Psoas muscle (tissue), 8 donors: Measurements from ENCODE around the gene CHEK1. TPM values are rescaled to one million over a fixed set of nuclear protein-coding genes. Genes with fewer than 3 reads are reported as not detected.

Source experiments
- ATAC-seq, 4 donors: fragments of 200-7000 bp; cut with Tn5 transposase; one replicate each; pipeline ENCODE4 v1.9.1; 2020; ENCODE audit warnings: moderate library complexity in 3 of 4, mild to moderate bottlenecking in 2 of 4
- DNase-seq, 2 donors: peaks; one replicate each; pipeline ENCODE4 v3.0.0-alpha.2; 2020
- H3K27ac ChIP-seq: fragments of 200-600 bp; one replicate; pipeline ENCODE4 v1.8.0; 2022
- H3K27me3 ChIP-seq, 3 donors: fragments of 200-600 bp in 1 of 3; one replicate each; pipeline versions ENCODE4 v1.6.1 to v1.8.0; 2013 to 2022; ENCODE audit warnings: low read length in 2 of 3, mild to moderate bottlenecking in 2 of 3, moderate library complexity in 1 of 3; ENCODE audit not compliant: insufficient read depth in 3 of 3
- H3K36me3 ChIP-seq, 2 donors: fragments of 200-600 bp in 1 of 2; one replicate each; pipeline versions ENCODE4 v1.6.1 to v1.8.0; 2013 to 2022; ENCODE audit warnings: low read depth in 1 of 2, mild to moderate bottlenecking in 1 of 2, moderate library complexity in 1 of 2; ENCODE audit not compliant: insufficient read depth in 1 of 2
- H3K4me1 ChIP-seq: fragments of 200-600 bp; one replicate; pipeline ENCODE4 v1.8.0; 2022
- H3K4me3 ChIP-seq: fragments of 200-600 bp; one replicate; pipeline ENCODE4 v1.8.0; 2022; ENCODE audit warnings: mild to moderate bottlenecking
- H3K9me3 ChIP-seq: fragments of 200-600 bp; one replicate; pipeline ENCODE4 v1.8.0; 2022
- WGBS, 3 donors: extraction: QIAGEN DNeasy Blood & Tissue Kit; methylation state at CpG; one replicate each; pipeline versions ENCODE4 v1.1.6 to v1.1.7; 2013; 5-methylcytosine and 5-hydroxymethylcytosine counted together
- intact Hi-C, 2 donors: fragments of 100-400 bp; cut with DNase I; formaldehyde crosslinking; loops; one replicate each; pipeline versions ENCODE4 v1.11.0 to v1.14.2; 2022
- polyA plus RNA-seq, 3 donors: library from polyadenylated mRNA; stranded (reverse); fragments of 200-250 nt; gene quantifications; one replicate each; pipeline ENCODE4 v1.2.3, GENCODE V29; 2013
- total RNA-seq, 4 donors: library from RNA; stranded (reverse); fragmentation: NEBNext Ultra II Directional in 2 of 4; extraction: Animal tissue kit (Norgen Biotek cat#: 25700) in 2 of 4; gene quantifications; one replicate each; pipeline versions ENCODE4 v1.2.1 to v1.2.4, GENCODE V29; 2021 to 2023
- TF ChIP-seq, protein P1 (sequence below): fragments of 200-600 bp; IDR thresholded peaks from one replicate; pipeline ENCODE4 v1.8.0; 2022; ENCODE audit warnings: antibody characterized with exemption
- donor health status: healthy with polysubstance abuse.
- donor health status: DM: no; HTN: no; CAD: no; lungs with moderate emphysema.
- donor health status: Bipolar disorder and iron deficiency.
- donor health status: healthy.
- donor health status: DM: yes; HTN: yes; CAD: no.
- donor health status: DM: no; HTN: no; CAD: no.
- donor health status: DM: no; HTN: no; CAD: no.
- donor health status: DM: yes; HTN: yes; CAD: no.

The CHEK1 gene
- total and polyA plus RNA-seq, 7 donors: 0.44 to 1.3 (median 0.81) TPM

GRCh38 chr11:125600663-125601062 lies 24.3 kb upstream of the CHEK1 start:
- intact Hi-C loops: no loop called here
- Histone ChIP-seq H3K4me1 (no peaks in the 10 kb centered on the region), H3K27me3 (no peaks in the 10 kb centered on the region), H3K27ac (no peak overlapping the region), H3K9me3 (no peaks in the 10 kb centered on the region), H3K36me3 (peaks cover 13 to 99% of the 10 kb centered on the region in 2 donors), H3K4me3 (no peak overlapping the region)
- WGBS, 3 donors: 95 to 98% (median 95%) methylated on average over 2 of the region's 2 CpGs
- TF ChIP-seq, protein P1, sequence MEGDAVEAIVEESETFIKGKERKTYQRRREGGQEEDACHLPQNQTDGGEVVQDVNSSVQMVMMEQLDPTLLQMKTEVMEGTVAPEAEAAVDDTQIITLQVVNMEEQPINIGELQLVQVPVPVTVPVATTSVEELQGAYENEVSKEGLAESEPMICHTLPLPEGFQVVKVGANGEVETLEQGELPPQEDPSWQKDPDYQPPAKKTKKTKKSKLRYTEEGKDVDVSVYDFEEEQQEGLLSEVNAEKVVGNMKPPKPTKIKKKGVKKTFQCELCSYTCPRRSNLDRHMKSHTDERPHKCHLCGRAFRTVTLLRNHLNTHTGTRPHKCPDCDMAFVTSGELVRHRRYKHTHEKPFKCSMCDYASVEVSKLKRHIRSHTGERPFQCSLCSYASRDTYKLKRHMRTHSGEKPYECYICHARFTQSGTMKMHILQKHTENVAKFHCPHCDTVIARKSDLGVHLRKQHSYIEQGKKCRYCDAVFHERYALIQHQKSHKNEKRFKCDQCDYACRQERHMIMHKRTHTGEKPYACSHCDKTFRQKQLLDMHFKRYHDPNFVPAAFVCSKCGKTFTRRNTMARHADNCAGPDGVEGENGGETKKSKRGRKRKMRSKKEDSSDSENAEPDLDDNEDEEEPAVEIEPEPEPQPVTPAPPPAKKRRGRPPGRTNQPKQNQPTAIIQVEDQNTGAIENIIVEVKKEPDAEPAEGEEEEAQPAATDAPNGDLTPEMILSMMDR: no peak
- ATAC-seq (no peak), DNase-seq (no peak)

DNA sequence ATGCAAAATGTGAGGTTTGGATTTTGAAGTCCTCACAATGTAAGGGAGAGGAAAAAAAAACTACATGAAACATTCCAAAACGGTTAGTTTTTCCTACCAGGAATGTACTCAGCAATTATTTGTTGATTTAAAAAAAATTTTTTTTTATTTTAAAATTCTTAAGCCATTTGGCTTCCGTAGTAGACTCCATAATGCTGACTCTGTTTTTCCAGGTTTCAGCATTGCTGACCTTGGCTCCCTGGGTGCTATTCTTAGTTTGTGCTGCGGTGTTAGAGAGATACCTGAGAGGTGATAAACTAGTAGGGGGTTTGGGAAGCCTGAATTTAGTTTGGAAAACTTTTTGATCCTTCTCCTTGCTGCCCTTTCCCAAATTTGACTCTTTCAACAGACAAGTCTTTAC lies 21.8 kb upstream of the CHEK1 start:
- TF ChIP-seq, protein P1: no peak
- ATAC-seq: no peak
- no peak for DNase-seq
- no peak overlapping the region for H3K4me3 ChIP-seq
- intact Hi-C loops: no loop called here
- H3K27ac ChIP-seq: no peak overlapping the region
- H3K4me1 ChIP-seq: no peaks in the 10 kb centered on the region
- H3K27me3 ChIP-seq: no peaks in the 10 kb centered on the region
- peaks cover 21 to 100% of the 10 kb centered on the region in 2 donors for H3K36me3 ChIP-seq
- H3K9me3 ChIP-seq: no peaks in the 10 kb centered on the region
- WGBS, 3 donors: 34 to 76% (median 44%) methylated on average over 3 of the region's 3 CpGs

GRCh38 chr11:125605417-125605816 lies 19.5 kb upstream of the CHEK1 start:
- Histone ChIP-seq H3K27ac (no peak overlapping the region), H3K4me3 (no peak overlapping the region), H3K9me3 (no peaks in the 10 kb centered on the region), H3K36me3 (peaks cover 28 to 100% of the 10 kb centered on the region in 2 donors), H3K27me3 (no peaks in the 10 kb centered on the region), H3K4me1 (no peaks in the 10 kb centered on the region)
- TF ChIP-seq, protein P1: no peak
- DNase-seq (no peak), ATAC-seq (no peak)
- intact Hi-C loops: loop anchor here in 1 of 2 donors (5.0 kb wide), 1 partner anchor 33 kb away; no protein-coding TSS in a partner anchor

GRCh38 chr11:125609545-125609944 lies 15.4 kb upstream of the CHEK1 start:
- WGBS, 3 donors: 83 to 91% (median 90%) methylated on average over 7 of the region's 7 CpGs
- intact Hi-C loops: loop anchor here in 1 of 2 donors (5.0 kb wide), 1 partner anchor 37 kb away; no protein-coding TSS in a partner anchor
- TF ChIP-seq, protein P1: no peak
- Histone ChIP-seq H3K4me3 (no peak overlapping the region), H3K9me3 (no peaks in the 10 kb centered on the region), H3K27ac (no peak overlapping the region), H3K36me3 (peaks cover 26 to 100% of the 10 kb centered on the region in 2 donors), H3K27me3 (no peaks in the 10 kb centered on the region), H3K4me1 (no peaks in the 10 kb centered on the region)
- ATAC-seq (no peak), DNase-seq (no peak)

- Histone ChIP-seq H3K4me3 (no peak overlapping the region), H3K9me3 (no peaks in the 10 kb centered on the region), H3K4me1 (no peaks in the 10 kb centered on the region), H3K27me3 (no peaks in the 10 kb centered on the region), H3K27ac (no peak overlapping the region), H3K36me3 (peaks cover 6 to 93% of the 10 kb centered on the region in 2 donors)
- DNase-seq: no peak
- intact Hi-C loops: no loop called here
- ATAC-seq: no peak
- TF ChIP-seq, protein P1: no peak
- whole genome bisulfite sequencing, 3 donors: 90 to 98% (median 94%) methylated on average over 4 of the region's 4 CpGs
Observed at GRCh38 chr11:125618383-125618782, 6.6 kb upstream of the CHEK1 start.
